Measurements from ENCODE around the gene CDK6. TPM values are rescaled to one million over a fixed set of nuclear protein-coding genes. Genes with fewer than 3 reads are reported as not detected.

The CDK6 gene
- total and polyA plus RNA-seq, 2 experiments from 2014 or later, result 7.4 to 23.7 TPM

DNA sequence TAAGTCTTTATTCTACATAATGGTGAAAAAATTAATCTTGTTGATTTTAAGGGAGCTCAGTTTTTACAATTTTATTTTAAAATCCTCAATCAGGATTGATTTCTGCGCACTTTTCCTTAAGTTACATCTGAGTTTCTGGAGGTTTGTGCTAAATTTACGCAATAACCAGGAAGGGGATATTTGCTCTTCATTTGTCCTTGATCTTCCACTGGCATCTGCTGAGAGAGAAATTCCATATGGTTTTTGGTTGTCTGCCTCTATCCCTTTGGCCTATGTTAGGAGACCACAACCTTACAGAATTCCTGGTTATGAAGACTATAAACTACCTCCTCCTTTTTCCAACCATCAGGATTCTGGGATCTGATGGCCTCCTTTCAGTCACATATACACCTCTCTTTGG, 20.1 kb upstream of the CDK6 start (continued):
- TF ChIP-seq, protein P1, sequence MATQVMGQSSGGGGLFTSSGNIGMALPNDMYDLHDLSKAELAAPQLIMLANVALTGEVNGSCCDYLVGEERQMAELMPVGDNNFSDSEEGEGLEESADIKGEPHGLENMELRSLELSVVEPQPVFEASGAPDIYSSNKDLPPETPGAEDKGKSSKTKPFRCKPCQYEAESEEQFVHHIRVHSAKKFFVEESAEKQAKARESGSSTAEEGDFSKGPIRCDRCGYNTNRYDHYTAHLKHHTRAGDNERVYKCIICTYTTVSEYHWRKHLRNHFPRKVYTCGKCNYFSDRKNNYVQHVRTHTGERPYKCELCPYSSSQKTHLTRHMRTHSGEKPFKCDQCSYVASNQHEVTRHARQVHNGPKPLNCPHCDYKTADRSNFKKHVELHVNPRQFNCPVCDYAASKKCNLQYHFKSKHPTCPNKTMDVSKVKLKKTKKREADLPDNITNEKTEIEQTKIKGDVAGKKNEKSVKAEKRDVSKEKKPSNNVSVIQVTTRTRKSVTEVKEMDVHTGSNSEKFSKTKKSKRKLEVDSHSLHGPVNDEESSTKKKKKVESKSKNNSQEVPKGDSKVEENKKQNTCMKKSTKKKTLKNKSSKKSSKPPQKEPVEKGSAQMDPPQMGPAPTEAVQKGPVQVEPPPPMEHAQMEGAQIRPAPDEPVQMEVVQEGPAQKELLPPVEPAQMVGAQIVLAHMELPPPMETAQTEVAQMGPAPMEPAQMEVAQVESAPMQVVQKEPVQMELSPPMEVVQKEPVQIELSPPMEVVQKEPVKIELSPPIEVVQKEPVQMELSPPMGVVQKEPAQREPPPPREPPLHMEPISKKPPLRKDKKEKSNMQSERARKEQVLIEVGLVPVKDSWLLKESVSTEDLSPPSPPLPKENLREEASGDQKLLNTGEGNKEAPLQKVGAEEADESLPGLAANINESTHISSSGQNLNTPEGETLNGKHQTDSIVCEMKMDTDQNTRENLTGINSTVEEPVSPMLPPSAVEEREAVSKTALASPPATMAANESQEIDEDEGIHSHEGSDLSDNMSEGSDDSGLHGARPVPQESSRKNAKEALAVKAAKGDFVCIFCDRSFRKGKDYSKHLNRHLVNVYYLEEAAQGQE (IDR thresholded peaks at IDR 0.05; ENCODE audit: unreplicated experiment), result no peak
- no peak for TF ChIP-seq CREB1 (CRISPR knock-in tag; IDR thresholded peaks at IDR 0.05; ENCODE audit: low read depth)

DNA sequence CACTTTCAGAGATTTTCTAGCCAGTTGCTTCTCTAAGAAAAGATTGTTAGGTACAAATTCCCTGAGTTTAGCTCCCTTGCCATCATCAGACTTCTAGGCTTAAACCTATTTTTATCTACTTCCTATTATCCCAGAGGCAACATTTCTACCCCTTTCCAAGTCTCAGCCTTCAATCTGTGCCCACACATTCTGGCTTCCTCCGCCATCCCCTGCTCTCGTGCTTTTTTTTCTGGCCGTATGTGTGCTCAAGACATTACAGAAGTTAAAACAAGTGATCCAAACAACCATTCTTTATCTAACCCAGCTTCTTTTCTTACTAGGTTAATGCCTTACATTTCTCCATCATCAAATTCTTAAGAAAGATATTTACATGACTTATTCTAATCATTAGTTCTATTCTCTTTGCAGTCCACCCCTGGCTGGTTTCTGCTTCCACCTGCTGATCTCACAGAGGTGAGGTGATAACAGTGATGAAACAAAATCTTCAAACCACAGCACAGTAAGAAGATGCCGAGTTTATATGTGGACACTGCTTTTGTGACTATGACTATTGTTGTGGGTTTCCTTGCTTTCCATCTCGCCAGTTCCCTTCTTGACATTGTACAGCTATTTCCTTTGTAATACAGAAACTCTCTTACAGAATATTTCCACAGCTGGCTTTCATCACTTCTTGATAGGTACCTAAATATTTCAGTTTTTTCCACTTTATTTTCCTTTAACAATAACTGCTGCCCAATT, 18.3 kb upstream of the CDK6 start:
- no peaks in the 10 kb centered on the region for H3K36me3 Mint-ChIP-seq (ENCODE audit: low read depth)
- Histone ChIP-seq H3F3A (replicated peaks; ENCODE audit: low read depth) (no peaks in the 10 kb centered on the region), H3K9me2 (ENCODE audit: insufficient read depth) (no peaks in the 10 kb centered on the region), H3K4me3 (no peak overlapping the region), H3K79me2 (replicated peaks; ENCODE audit: insufficient read depth) (no peaks in the 10 kb centered on the region), H3K4me1 (ENCODE audit: insufficient read depth) (peaks cover 8% of the 10 kb centered on the region; the same call in 1 of the 2 replicates), H3K4me2 (no peak overlapping the region), H3K36me3 (ENCODE audit: insufficient read depth) (no peaks in the 10 kb centered on the region), H3K27me3 (ENCODE audit: insufficient read depth) (no peaks in the 10 kb centered on the region), H2AFZ (no peak overlapping the region; the same call in 1 of the 2 replicates), H4K20me1 (replicated peaks; ENCODE audit: insufficient read depth) (no peaks in the 10 kb centered on the region), H3K27ac (ENCODE audit: low read depth) (no peak overlapping the region)
- H3K27ac Mint-ChIP-seq, result no peak overlapping the region
- ATAC-seq, result no peak
- H3K9me3 Mint-ChIP-seq, result no peaks in the 10 kb centered on the region
- H3K4me1 Mint-ChIP-seq, result peaks cover 8% of the 10 kb centered on the region
- no peaks in the 10 kb centered on the region for H3K27me3 Mint-ChIP-seq (ENCODE audit: insufficient read depth, low read depth, poor library complexity)
- H3K4me3 Mint-ChIP-seq, result no peak overlapping the region
- no peak for DNase-seq (ENCODE audit: low spot score)
- TF ChIP-seq NANOG (IDR thresholded peaks at IDR 0.05; ENCODE audit: borderline replicate concordance) (no peak), EZH2 (IDR thresholded peaks at IDR 0.05; ENCODE audit: low read depth, unreplicated experiment) (no peak), ZNF331 (CRISPR knock-in tag; IDR thresholded peaks at IDR 0.05; ENCODE audit: low read depth) (no peak), ZNF114 (CRISPR knock-in tag; IDR thresholded peaks at IDR 0.05) (no peak), POLR2AphosphoS5 (IDR thresholded peaks at IDR 0.05; ENCODE audit: low read depth) (no peak), CREB1 (CRISPR knock-in tag; IDR thresholded peaks at IDR 0.05; ENCODE audit: low read depth) (no peak), JUNB (IDR thresholded peaks at IDR 0.05; ENCODE audit: unreplicated experiment) (no peak), EZH2phosphoT487 (IDR thresholded peaks at IDR 0.05; ENCODE audit: unreplicated experiment) (no peak), STAT1 (IDR thresholded peaks at IDR 0.05; ENCODE audit: unreplicated experiment) (no peak)
- TF ChIP-seq, protein P1 (IDR thresholded peaks at IDR 0.05; ENCODE audit: unreplicated experiment), result no peak
- TF ChIP-seq, protein P2, sequence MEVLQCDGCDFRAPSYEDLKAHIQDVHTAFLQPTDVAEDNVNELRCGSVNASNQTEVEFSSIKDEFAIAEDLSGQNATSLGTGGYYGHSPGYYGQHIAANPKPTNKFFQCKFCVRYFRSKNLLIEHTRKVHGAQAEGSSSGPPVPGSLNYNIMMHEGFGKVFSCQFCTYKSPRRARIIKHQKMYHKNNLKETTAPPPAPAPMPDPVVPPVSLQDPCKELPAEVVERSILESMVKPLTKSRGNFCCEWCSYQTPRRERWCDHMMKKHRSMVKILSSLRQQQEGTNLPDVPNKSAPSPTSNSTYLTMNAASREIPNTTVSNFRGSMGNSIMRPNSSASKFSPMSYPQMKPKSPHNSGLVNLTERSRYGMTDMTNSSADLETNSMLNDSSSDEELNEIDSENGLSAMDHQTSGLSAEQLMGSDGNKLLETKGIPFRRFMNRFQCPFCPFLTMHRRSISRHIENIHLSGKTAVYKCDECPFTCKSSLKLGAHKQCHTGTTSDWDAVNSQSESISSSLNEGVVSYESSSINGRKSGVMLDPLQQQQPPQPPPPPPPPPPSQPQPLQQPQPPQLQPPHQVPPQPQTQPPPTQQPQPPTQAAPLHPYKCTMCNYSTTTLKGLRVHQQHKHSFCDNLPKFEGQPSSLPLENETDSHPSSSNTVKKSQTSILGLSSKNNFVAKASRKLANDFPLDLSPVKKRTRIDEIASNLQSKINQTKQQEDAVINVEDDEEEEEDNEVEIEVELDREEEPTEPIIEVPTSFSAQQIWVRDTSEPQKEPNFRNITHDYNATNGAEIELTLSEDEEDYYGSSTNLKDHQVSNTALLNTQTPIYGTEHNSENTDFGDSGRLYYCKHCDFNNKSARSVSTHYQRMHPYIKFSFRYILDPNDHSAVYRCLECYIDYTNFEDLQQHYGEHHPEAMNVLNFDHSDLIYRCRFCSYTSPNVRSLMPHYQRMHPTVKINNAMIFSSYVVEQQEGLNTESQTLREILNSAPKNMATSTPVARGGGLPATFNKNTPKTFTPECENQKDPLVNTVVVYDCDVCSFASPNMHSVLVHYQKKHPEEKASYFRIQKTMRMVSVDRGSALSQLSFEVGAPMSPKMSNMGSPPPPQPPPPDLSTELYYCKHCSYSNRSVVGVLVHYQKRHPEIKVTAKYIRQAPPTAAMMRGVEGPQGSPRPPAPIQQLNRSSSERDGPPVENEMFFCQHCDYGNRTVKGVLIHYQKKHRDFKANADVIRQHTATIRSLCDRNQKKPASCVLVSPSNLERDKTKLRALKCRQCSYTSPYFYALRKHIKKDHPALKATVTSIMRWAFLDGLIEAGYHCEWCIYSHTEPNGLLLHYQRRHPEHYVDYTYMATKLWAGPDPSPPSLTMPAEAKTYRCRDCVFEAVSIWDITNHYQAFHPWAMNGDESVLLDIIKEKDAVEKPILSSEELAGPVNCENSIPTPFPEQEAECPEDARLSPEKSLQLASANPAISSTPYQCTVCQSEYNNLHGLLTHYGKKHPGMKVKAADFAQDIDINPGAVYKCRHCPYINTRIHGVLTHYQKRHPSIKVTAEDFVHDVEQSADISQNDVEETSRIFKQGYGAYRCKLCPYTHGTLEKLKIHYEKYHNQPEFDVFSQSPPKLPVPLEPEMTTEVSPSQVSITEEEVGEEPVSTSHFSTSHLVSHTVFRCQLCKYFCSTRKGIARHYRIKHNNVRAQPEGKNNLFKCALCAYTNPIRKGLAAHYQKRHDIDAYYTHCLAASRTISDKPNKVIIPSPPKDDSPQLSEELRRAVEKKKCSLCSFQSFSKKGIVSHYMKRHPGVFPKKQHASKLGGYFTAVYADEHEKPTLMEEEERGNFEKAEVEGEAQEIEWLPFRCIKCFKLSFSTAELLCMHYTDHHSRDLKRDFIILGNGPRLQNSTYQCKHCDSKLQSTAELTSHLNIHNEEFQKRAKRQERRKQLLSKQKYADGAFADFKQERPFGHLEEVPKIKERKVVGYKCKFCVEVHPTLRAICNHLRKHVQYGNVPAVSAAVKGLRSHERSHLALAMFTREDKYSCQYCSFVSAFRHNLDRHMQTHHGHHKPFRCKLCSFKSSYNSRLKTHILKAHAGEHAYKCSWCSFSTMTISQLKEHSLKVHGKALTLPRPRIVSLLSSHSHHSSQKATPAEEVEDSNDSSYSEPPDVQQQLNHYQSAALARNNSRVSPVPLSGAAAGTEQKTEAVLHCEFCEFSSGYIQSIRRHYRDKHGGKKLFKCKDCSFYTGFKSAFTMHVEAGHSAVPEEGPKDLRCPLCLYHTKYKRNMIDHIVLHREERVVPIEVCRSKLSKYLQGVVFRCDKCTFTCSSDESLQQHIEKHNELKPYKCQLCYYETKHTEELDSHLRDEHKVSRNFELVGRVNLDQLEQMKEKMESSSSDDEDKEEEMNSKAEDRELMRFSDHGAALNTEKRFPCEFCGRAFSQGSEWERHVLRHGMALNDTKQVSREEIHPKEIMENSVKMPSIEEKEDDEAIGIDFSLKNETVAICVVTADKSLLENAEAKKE (CRISPR knock-in tag; IDR thresholded peaks at IDR 0.05), result no peak
